K562 (cell line): ENCODE data around the gene SAFB. TPM values are rescaled to one million over a fixed set of nuclear protein-coding genes. Genes with fewer than 3 reads are reported as not detected.

ENCODE experiments used
- ATAC-seq: fragments of 200-7000 bp; cut with Tn5 transposase; 3 replicates; pipeline ENCODE4 v1.9.1; 2020; ENCODE audit warnings: moderate library complexity
- BruUV-seq: library from RNA; stranded (reverse); fragments of 400-500 nt; replicated peaks from 2 replicates; lab custom pipeline; 2021; lab: Mats Ljungman, UMichigan
- CTCF ChIA-PET: fragments of 300-600 bp; formaldehyde crosslinking; extraction: SDS; loops from one replicate; lab custom pipeline; 2021; ENCODE audit warnings: low intra/inter-chr PET ratio; lab: Yijun Ruan, JAX
- POLR2A ChIA-PET: fragments of 300-600, 350-650 bp; sonication (Branson Sonifier 250); formaldehyde crosslinking; extraction: SDS; loops from one replicate; lab custom pipeline; 2021; ENCODE audit warnings: antibody characterized with exemption, inconsistent platforms; lab: Yijun Ruan, JAX
- DNase-seq, 4 experiments: peaks; one replicate each; pipeline versions ENCODE4 v3.0.0 to v3.0.0-alpha.2; 2011 to 2018; ENCODE audit warnings: low spot score in 3 of 4, mixed read lengths in 3 of 4; ENCODE audit errors: extremely low read depth in 1 of 4
- FAIRE-seq: peaks from 2 replicates; lab custom pipeline; 2011; peaks lifted over from hg19 to GRCh38; lab: Jason Lieb, UNC
- H2AFZ ChIP-seq: 2 replicates; pipeline ENCODE4 v1.6.0; 2011; ENCODE audit warnings: low read depth, low read length, control low read depth, inconsistent platforms
- H3K27ac ChIP-seq: fragments of 200-600 bp; 3 replicates; pipeline ENCODE4 v1.8.0; 2011; ENCODE audit warnings: low read depth, mild to moderate bottlenecking, control low read depth, inconsistent platforms, low read length, moderate library complexity, mixed read lengths; ENCODE audit errors: extremely low read depth
- H3K27me3 ChIP-seq, 2 experiments: fragments of 300-600 bp in 1 of 2; 2 replicates in 1 of 2; 3 replicates in 1 of 2; pipeline versions ENCODE4 v1.6.0 to v1.8.0; 2011; ENCODE audit warnings: inconsistent platforms in 2 of 2, low read length in 2 of 2, mild to moderate bottlenecking in 1 of 2, mixed read lengths in 1 of 2, moderate library complexity in 1 of 2; ENCODE audit not compliant: control insufficient read depth in 2 of 2, insufficient read depth in 2 of 2
- H3K36me3 ChIP-seq: fragments of 300-600 bp; 3 replicates; pipeline ENCODE4 v1.8.0; 2011; ENCODE audit warnings: mild to moderate bottlenecking, low read length, inconsistent platforms; ENCODE audit not compliant: control insufficient read depth, insufficient read depth
- H3K4me1 ChIP-seq, 2 experiments: fragments of 200-600 bp in 1 of 2; replicated peaks in 1 of 2; 2 replicates in 1 of 2; 3 replicates in 1 of 2; pipeline versions ENCODE4 v1.5.1 to v1.8.0; 2011; ENCODE audit warnings: inconsistent platforms in 2 of 2, low read length in 2 of 2, mild to moderate bottlenecking in 1 of 2, mixed read lengths in 1 of 2, moderate library complexity in 1 of 2; ENCODE audit not compliant: control insufficient read depth in 2 of 2, insufficient read depth in 2 of 2
- H3K4me2 ChIP-seq: 2 replicates; pipeline ENCODE4 v1.6.1; 2011; ENCODE audit warnings: low read length, control low read depth, inconsistent platforms, mixed read lengths; ENCODE audit not compliant: insufficient read depth
- H3K4me3 ChIP-seq: fragments of 200-600 bp; sonication (generic), shearing (Covaris generic); 2 replicates; pipeline ENCODE4 v1.5.1; 2016; ENCODE audit warnings: control low read depth, inconsistent platforms
- H3K79me2 ChIP-seq: fragments of 200-600 bp; 3 replicates; pipeline ENCODE4 v1.8.0; 2011; ENCODE audit warnings: low read length, inconsistent platforms; ENCODE audit not compliant: control insufficient read depth, insufficient read depth
- H3K9ac ChIP-seq, 2 experiments: 2 replicates each; pipeline versions ENCODE4 v1.6.0 to v1.6.1; 2011; ENCODE audit warnings: low read depth in 2 of 2, low read length in 2 of 2, control low read depth in 1 of 2, inconsistent platforms in 1 of 2, mild to moderate bottlenecking in 1 of 2, mixed read lengths in 1 of 2; ENCODE audit not compliant: insufficient read depth in 1 of 2
- H3K9me1 ChIP-seq: one replicate; pipeline ENCODE4 v1.6.0; 2011; ENCODE audit warnings: inconsistent platforms, mild to moderate bottlenecking, low read length, moderate library complexity; ENCODE audit not compliant: control insufficient read depth, insufficient read depth
- H3K9me3 ChIP-seq: replicated peaks from 2 replicates; pipeline ENCODE4 v1.5.1; 2011; ENCODE audit warnings: low read depth, low read length, inconsistent platforms; ENCODE audit not compliant: control insufficient read depth, insufficient read depth
- H4K20me1 ChIP-seq: replicated peaks from 2 replicates; pipeline ENCODE4 v1.6.1; 2011; ENCODE audit warnings: low read length, inconsistent platforms, mixed read lengths; ENCODE audit not compliant: control insufficient read depth, insufficient read depth
- CREBBP ChIP-seq: IDR thresholded peaks from one replicate; pipeline ENCODE4 v1.6.1; 2012; ENCODE audit warnings: low read depth, mild to moderate bottlenecking, control low read depth, inconsistent platforms, low read length
- HMBOX1 ChIP-seq: sonication (generic); IDR thresholded peaks from 2 replicates; pipeline ENCODE4 v1.6.1; 2016
- TRIM25 ChIP-seq: fragments of 450-650 bp; IDR thresholded peaks from 2 replicates; pipeline ENCODE4 v1.7.0; 2016; ENCODE audit warnings: borderline replicate concordance
- WGBS: fragments of 100-300 bp; shearing (Covaris generic); methylation state at CpG from one replicate; pipeline ENCODE4 v1.1.6; 2016; ENCODE audit warnings: low coverage, mixed read lengths; ENCODE audit not compliant: insufficient coverage; ENCODE audit errors: missing lambda C conversion rate; 5-methylcytosine and 5-hydroxymethylcytosine counted together
- in situ Hi-C: fragments of 300-500 bp; cut with MboI; formaldehyde crosslinking; loops from 4 replicates; pipeline ENCODE4 v1.15.0; 2018; ENCODE audit warnings: inconsistent platforms, mixed read lengths
- intact Hi-C: fragments of 100-400 bp; cut with micrococcal nuclease; formaldehyde crosslinking; loops from 2 replicates; pipeline ENCODE4 v1.14.2; 2022
- polyA plus RNA-seq, 8 experiments: library from polyadenylated mRNA; depleted of rRNA in 4 of 8; stranded (reverse) in 5 of 8; unstranded in 3 of 8; fragments of >200 nt; fragmentation: Nextera tagmentation in 2 of 8; fragmentation: Illumina TruSeq in 1 of 8; extraction: Ambion mirVana in 2 of 8; extraction: Trizol in 1 of 8; gene quantifications; 2 replicates each; pipeline versions ENCODE4 v1.2.1 to v1.2.3, GENCODE V29; 2011 to 2014; ENCODE audit warnings: inconsistent platforms in 1 of 8, missing spikeins in 1 of 8
- total RNA-seq, 7 experiments: library from RNA; depleted of rRNA in 6 of 7; stranded (reverse); fragments of >200 nt in 6 of 7; fragmentation: Illumina TruSeq in 2 of 7; extraction: Trizol in 2 of 7; gene quantifications; 2 replicates each; pipeline versions ENCODE4 v1.2.1 to v1.2.3, GENCODE V29; 2011 to 2021; ENCODE audit warnings: low replicate concordance in 1 of 7
- TF ChIP-seq, protein P1 (sequence below): sonication (generic); formaldehyde crosslinking; IDR thresholded peaks from 2 replicates; pipeline ENCODE4 v1.8.1; 2023; ENCODE audit warnings: mild to moderate bottlenecking, missing genetic modification reagents
- TF ChIP-seq, protein P2 (sequence below): sonication (generic); formaldehyde crosslinking; IDR thresholded peaks from 2 replicates; pipeline ENCODE4 v1.9.0; 2022; ENCODE audit warnings: mild to moderate bottlenecking, missing genetic modification reagents

The SAFB gene
- total and polyA plus RNA-seq, 9 of the 15 experiments (the other 6 are each of a cell fraction or from before 2014, with no cell fraction given) = 1.1 to 151 (median 83.1) TPM

DNA sequence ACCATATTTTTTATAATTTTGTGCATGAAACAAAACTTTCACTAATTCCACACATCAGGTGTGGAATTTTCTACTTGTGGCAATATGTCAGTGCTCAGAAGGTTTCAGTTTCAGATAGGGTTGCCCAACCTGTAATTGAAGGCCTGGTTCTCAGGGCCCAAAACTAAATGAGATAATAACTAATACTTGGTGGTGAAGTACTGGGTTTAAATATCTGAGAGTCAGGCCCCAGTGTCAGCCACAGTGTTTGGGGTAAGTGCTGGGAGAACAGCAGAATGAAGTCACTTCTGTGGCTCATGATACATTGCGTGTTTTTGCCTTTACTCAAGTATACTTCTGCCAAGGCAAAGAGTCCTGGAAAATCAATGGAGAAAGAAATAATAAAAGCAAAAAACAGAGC is 5.6 kb downstream of the SAFB start:
- H4K20me1 ChIP-seq = peaks cover 76% of the 10 kb centered on the region; the same call in 1 of the 2 replicates
- intact Hi-C loops (loop anchor here (10.0 kb wide), 1 partner anchor 56 kb away; the partner anchor contains the start of genes HSD11B1L and MICOS13), in situ Hi-C loops (no loop called here)
- peaks cover 22 to 43% of the 10 kb centered on the region in 2 experiments for H3K4me1 ChIP-seq
- ChIA-PET POLR2A (interaction anchor here (0.6 to 3.0 kb wide), 2 partner anchors 7 to 22 kb away, joined by 3 to 11 read pairs; no protein-coding TSS in a partner anchor), CTCF (no interaction called here)
- BruUV-seq = no TSS peak
- H3K9me1 ChIP-seq = peaks cover 15% of the 10 kb centered on the region
- no peak for DNase-seq
- no peak for ATAC-seq
- peaks cover 87% of the 10 kb centered on the region for H3K36me3 ChIP-seq
- H3K27ac ChIP-seq = peak overlapping the region; percentile 34; the same call in 2 of the 3 replicates
- H2AFZ ChIP-seq = no peak overlapping the region
- no peaks in the 10 kb centered on the region for H3K9me3 ChIP-seq
- H3K4me2 ChIP-seq = no peak overlapping the region
- no peaks in the 10 kb centered on the region for H3K27me3 ChIP-seq
- no peak overlapping the region for H3K9ac ChIP-seq
- peaks cover 99% of the 10 kb centered on the region for H3K79me2 ChIP-seq
- TF ChIP-seq, protein P1, sequence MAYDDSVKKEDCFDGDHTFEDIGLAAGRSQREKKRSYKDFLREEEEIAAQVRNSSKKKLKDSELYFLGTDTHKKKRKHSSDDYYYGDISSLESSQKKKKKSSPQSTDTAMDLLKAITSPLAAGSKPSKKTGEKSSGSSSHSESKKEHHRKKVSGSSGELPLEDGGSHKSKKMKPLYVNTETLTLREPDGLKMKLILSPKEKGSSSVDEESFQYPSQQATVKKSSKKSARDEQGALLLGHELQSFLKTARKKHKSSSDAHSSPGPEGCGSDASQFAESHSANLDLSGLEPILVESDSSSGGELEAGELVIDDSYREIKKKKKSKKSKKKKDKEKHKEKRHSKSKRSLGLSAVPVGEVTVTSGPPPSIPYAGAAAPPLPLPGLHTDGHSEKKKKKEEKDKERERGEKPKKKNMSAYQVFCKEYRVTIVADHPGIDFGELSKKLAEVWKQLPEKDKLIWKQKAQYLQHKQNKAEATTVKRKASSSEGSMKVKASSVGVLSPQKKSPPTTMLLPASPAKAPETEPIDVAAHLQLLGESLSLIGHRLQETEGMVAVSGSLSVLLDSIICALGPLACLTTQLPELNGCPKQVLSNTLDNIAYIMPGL = no peak
- WGBS = 82% methylated on average over 1 of the region's 1 CpG
- H3K4me3 ChIP-seq = no peak overlapping the region
- no peak for FAIRE-seq

DNA sequence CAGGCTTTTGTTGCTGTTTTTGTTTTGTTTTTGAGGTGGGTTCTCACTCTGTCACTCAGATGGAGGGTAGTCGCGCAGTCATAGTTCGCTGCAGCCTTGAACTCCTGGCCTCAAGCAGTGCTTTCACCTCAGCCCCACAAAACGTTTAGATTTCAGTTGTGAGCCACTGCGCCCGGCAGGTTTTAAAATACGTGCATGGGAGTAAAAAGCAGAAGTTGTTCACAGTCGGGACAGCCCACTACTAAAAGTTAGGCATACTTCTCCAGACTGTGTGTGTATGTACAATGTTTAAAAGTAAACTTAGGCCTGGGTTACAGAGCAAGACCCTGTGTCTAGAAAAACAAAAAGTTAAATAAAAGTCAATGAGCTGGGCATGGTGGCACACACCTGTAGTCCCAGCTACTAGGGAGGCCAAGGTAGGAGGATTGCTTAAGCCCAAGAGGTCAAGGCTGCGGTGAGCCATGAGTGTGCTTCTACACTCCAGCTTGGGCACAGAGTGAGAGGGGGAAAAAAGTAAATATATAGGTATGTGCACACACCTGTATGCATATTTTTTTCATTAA is 6.1 kb downstream of the SAFB start:
- Histone ChIP-seq H4K20me1 (peaks cover 76% of the 10 kb centered on the region; the same call in 1 of the 2 replicates), H2AFZ (no peak overlapping the region), H3K9ac (no peak overlapping the region), H3K36me3 (peaks cover 90% of the 10 kb centered on the region), H3K27me3 (no peaks in the 10 kb centered on the region), H3K4me3 (no peak overlapping the region), H3K4me1 (peaks cover 22 to 43% of the 10 kb centered on the region in 2 experiments), H3K9me1 (peaks cover 15% of the 10 kb centered on the region), H3K4me2 (no peak overlapping the region), H3K27ac (peak overlapping the region; percentile 34; the same call in 2 of the 3 replicates), H3K9me3 (no peaks in the 10 kb centered on the region), H3K79me2 (peaks cover 98% of the 10 kb centered on the region)
- intact Hi-C loops (loop anchor here (10.0 kb wide), 1 partner anchor 56 kb away; the partner anchor contains the start of genes HSD11B1L and MICOS13), in situ Hi-C loops (no loop called here)
- no TSS peak for BruUV-seq
- ChIA-PET POLR2A (interaction anchor here (0.6 to 0.7 kb wide), 2 partner anchors 21 to 62 kb away, joined by 3 read pairs; no protein-coding TSS in a partner anchor), CTCF (no interaction called here)
- DNase-seq = no peak
- no peak for FAIRE-seq
- WGBS = 65% methylated on average over 9 of the region's 9 CpGs
- TF ChIP-seq CREBBP (no peak), TRIM25 (no peak), HMBOX1 (0 out of 2 replicates have a peak, but pooled peaks have one; percentile 37)
- TF ChIP-seq, protein P2, sequence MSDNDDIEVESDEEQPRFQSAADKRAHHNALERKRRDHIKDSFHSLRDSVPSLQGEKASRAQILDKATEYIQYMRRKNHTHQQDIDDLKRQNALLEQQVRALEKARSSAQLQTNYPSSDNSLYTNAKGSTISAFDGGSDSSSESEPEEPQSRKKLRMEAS (CRISPR knock-in tag) = no peak
- no peak for ATAC-seq
